H1 (cell line): Measurements from ENCODE around the gene ARRDC1. TPM values are rescaled to one million over a fixed set of nuclear protein-coding genes. Genes with fewer than 3 reads are reported as not detected.

Experiments
- CREB1 ChIP-seq: IDR thresholded peaks from 2 replicates; pipeline ENCODE4 v1.6.1; 2012; ENCODE audit warnings: inconsistent platforms
- EGR1 ChIP-seq: IDR thresholded peaks from 2 replicates; pipeline ENCODE4 v1.6.1; 2011; ENCODE audit warnings: low read depth, low read length, borderline replicate concordance
- MAX ChIP-seq: IDR thresholded peaks from 2 replicates; pipeline ENCODE4 v1.6.1; 2012; ENCODE audit warnings: inconsistent platforms
- NRF1 ChIP-seq: IDR thresholded peaks from 2 replicates; pipeline ENCODE4 v1.6.1; 2011; ENCODE audit warnings: mild to moderate bottlenecking, low read depth, low read length, improper control_type of control experiment
- PHF8 ChIP-seq: fragments of 200-600 bp; sonication (generic); conservative IDR thresholded peaks from 2 replicates; pipeline ENCODE4 v1.7.1; 2012; ENCODE audit warnings: low read depth, mild to moderate bottlenecking, inconsistent platforms, low read length, moderate library complexity
- POLR2A ChIP-seq, 2 experiments: IDR thresholded peaks; 1 replicate in 1 of 2; 2 replicates in 1 of 2; pipeline ENCODE4 v1.6.1; 2011; ENCODE audit warnings: low read depth in 2 of 2, low read length in 2 of 2, mild to moderate bottlenecking in 2 of 2; ENCODE audit errors: control extremely low read depth in 1 of 2
- POLR2AphosphoS5 ChIP-seq: IDR thresholded peaks from 2 replicates; pipeline ENCODE4 v1.6.1; 2011; ENCODE audit warnings: low read depth, low read length
- RBBP5 ChIP-seq: IDR thresholded peaks from 2 replicates; pipeline ENCODE4 v1.7.1; 2012; ENCODE audit warnings: low read depth, mild to moderate bottlenecking, inconsistent platforms, low read length, moderate library complexity, borderline replicate concordance
- RFX5 ChIP-seq: IDR thresholded peaks from 2 replicates; pipeline ENCODE4 v1.6.1; 2011; ENCODE audit warnings: low read depth, low read length, improper control_type of control experiment, borderline replicate concordance
- SIN3A ChIP-seq, 2 experiments: IDR thresholded peaks in 1 of 2; conservative IDR thresholded peaks in 1 of 2; 2 replicates each; pipeline ENCODE4 v1.6.1; 2011 to 2012; ENCODE audit warnings: low read length in 2 of 2, improper control_type of control experiment in 1 of 2, low read depth in 1 of 2, mild to moderate bottlenecking in 1 of 2
- SIRT6 ChIP-seq: IDR thresholded peaks from one replicate; pipeline ENCODE4 v1.7.1; 2012; ENCODE audit warnings: low read length, inconsistent platforms
- SP4 ChIP-seq: IDR thresholded peaks from 2 replicates; pipeline ENCODE4 v1.6.1; 2012; ENCODE audit warnings: low read length, inconsistent platforms
- SUZ12 ChIP-seq: fragments of 200-600 bp; sonication (generic); IDR thresholded peaks from 2 replicates; pipeline ENCODE4 v1.6.1; 2012; ENCODE audit warnings: mild to moderate bottlenecking, inconsistent platforms, low read length, moderate library complexity, mixed read lengths
- polyA plus RNA-seq, 7 experiments: library from polyadenylated mRNA; depleted of rRNA in 3 of 7; stranded (reverse) in 5 of 7; unstranded in 2 of 7; fragments of >200 nt in 5 of 7; fragments of 200-250 nt in 2 of 7; gene quantifications; 1 replicate in 5 of 7; 2 replicates in 1 of 7; 4 replicates in 1 of 7; pipeline versions ENCODE4 v1.2.1 to v1.2.3, GENCODE V29; 2011 to 2013; ENCODE audit warnings: missing spikeins in 2 of 7, mixed read lengths in 2 of 7
- total RNA-seq: library from RNA; stranded (reverse); fragmentation: NEBNext Ultra II Directional; extraction: Animal tissue kit (Norgen Biotek cat#: 25700); gene quantifications from 2 replicates; pipeline ENCODE4 v1.2.1, GENCODE V29; 2021

The ARRDC1 gene
- total and polyA plus RNA-seq, 2 of the 8 experiments (the other 6 are each of a cell fraction or from before 2014, with no cell fraction given): 22.0 to 58.4 TPM

- TF ChIP-seq MAX (0 out of 2 replicates have a peak, but pooled peaks have one; percentile 31), SP4 (no peak), SIRT6 (no peak), POLR2A (IDR thresholded peaks at IDR 0.05; ENCODE audit: control extremely low read depth in 1 of 2, low read depth in 2 of 2, low read length in 2 of 2) (peak in 1 of 2 experiments; percentile 51; a peak in 2 of 3 replicates), RBBP5 (no peak), SUZ12 (no peak), PHF8 (peak; percentile 78), CREB1 (peak; percentile 57; the same call in 1 of the 2 replicates), SIN3A (conservative IDR thresholded peaks at IDR 0.05 in 1 of 2, IDR thresholded peaks at IDR 0.05 in 1 of 2; ENCODE audit: low read depth in 1 of 2, low read length in 2 of 2) (0 out of 4 replicates have a peak, but pooled peaks have one; percentile 17 to 34), NRF1 (peak; percentile 10; the same call in 1 of the 2 replicates), EGR1 (peak; percentile 51; the same call in 1 of the 2 replicates), POLR2AphosphoS5 (peak; percentile 51), RFX5 (no peak)
Observed at GRCh38 chr9:137605121-137606004, at the start of gene ARRDC1 (continued).
